Activated CD4-positive, alpha-beta T cell treated with anti-CD3 and anti-CD28 coated beads, Interleukin-2, amount 10 ng/mL, durations not matched to agents 24 days and 14 days (primary cell): ENCODE data around the gene NXPH3. TPM values are rescaled to one million over a fixed set of nuclear protein-coding genes. Genes with fewer than 3 reads are reported as not detected.

ENCODE experiments used
- DNase-seq: peaks from one replicate; pipeline ENCODE4 v3.0.0; 2022
- H3K27ac Mint-ChIP-seq: one replicate; pipeline ENCODE4 v1.8.0; 2022; ENCODE audit warnings: mild to moderate bottlenecking, mixed read lengths
- H3K27me3 Mint-ChIP-seq: one replicate; pipeline ENCODE4 v1.8.0; 2022; ENCODE audit warnings: mixed read lengths
- H3K36me3 Mint-ChIP-seq: one replicate; pipeline ENCODE4 v1.8.0; 2022; ENCODE audit warnings: low read depth, mild to moderate bottlenecking, mixed read lengths
- H3K4me1 Mint-ChIP-seq: one replicate; pipeline ENCODE4 v1.8.0; 2021; ENCODE audit warnings: mixed read lengths
- H3K4me3 Mint-ChIP-seq: one replicate; pipeline ENCODE4 v1.8.0; 2022; ENCODE audit warnings: mild to moderate bottlenecking, moderate library complexity, mixed read lengths
- H3K9me3 Mint-ChIP-seq: one replicate; pipeline ENCODE4 v1.8.0; 2021; ENCODE audit warnings: mixed read lengths
- intact Hi-C: fragments of 100-400 bp; cut with micrococcal nuclease; formaldehyde crosslinking; loops from one replicate; pipeline ENCODE4 v1.15.1; 2023
- total RNA-seq: library from RNA; stranded (reverse); gene quantifications from 2 replicates; pipeline ENCODE4 v1.2.3, GENCODE V29; 2022

Gene NXPH3
- total RNA-seq, result not detected in 2 replicates

DNA sequence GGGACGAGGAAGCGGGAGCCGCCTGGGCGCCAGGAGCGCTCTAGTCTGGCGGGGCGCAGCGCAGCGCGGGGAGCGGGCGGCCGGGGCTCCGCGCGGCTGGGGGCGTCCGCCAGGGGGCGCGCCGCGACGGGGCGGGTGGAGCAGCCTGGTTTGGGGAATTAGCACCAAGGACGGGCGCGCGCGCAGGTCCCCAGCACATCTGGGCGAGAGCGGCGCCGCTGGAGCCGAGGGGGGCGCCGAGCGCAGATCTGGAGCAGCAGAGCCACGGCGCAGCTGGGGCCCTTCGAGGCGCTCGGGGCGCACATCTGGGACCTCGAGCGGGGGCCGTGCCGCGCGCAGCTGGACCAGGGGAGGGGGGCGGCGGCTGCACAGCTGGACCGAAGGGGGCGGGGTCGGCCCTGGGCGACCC is at the start of gene NXPH3:
Gene NXPH3, plus strand, starts transcription at position 193 of the 409 bp plus-strand sequence. CDS start 349 bp downstream, outside the sequence.
- H3K36me3 Mint-ChIP-seq, result no peaks in the 10 kb centered on the region
- peak within 1 kb of the TSS; percentile 35 for H3K27ac Mint-ChIP-seq
- DNase-seq, result peak; percentile 93
- intact Hi-C loops, result loop anchor here (1.0 kb wide), 1 partner anchor 120 kb away; no protein-coding TSS in a partner anchor
- peaks cover 63% of the 10 kb centered on the region for H3K27me3 Mint-ChIP-seq
- H3K9me3 Mint-ChIP-seq, result no peaks in the 10 kb centered on the region
- peaks cover 14% of the 10 kb centered on the region for H3K4me1 Mint-ChIP-seq
- peak within 1 kb of the TSS; percentile 71 for H3K4me3 Mint-ChIP-seq

DNA sequence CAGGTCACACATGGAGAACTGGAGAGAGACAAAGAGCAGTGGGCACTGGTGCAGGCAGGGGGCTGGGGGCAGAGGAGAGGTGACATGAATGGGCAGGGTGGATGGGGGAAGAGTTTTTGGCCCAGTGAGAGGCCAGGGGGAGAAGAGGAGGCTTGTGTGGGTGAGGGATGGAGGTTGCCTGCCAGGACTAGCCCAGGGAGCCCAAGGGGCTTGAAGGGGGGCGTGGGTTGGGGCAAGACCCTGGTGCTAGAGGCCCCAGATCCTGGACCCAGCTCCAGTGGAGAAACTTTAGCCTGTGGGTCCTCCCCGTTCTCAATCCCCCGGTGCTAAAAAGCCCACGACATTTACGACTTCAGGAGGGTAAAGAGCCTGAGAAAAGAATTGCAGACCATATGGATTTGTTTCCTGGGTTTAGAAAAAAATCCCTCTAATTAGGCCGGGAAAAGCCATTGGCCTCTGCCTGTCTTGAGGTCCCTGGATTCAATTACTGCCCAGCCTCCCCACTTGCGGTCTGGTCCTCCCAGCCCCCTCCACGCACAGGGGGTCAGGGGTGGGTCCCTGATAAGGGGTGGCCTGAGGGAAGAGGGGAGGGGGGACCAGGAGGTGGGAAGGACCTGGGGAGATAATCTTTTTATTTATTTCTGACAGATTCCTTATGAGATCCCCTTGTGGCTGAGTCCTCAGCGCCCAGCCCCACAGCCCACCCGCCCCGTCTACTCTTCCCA is 47.6 kb upstream of the NXPH3 start:
- Mint-ChIP-seq H3K4me3 (no peak overlapping the region), H3K27me3 (peaks cover 17% of the 10 kb centered on the region), H3K9me3 (no peaks in the 10 kb centered on the region), H3K4me1 (no peaks in the 10 kb centered on the region), H3K36me3 (no peaks in the 10 kb centered on the region), H3K27ac (no peak overlapping the region)
- intact Hi-C loops, result no loop called here
- no peak for DNase-seq

DNA sequence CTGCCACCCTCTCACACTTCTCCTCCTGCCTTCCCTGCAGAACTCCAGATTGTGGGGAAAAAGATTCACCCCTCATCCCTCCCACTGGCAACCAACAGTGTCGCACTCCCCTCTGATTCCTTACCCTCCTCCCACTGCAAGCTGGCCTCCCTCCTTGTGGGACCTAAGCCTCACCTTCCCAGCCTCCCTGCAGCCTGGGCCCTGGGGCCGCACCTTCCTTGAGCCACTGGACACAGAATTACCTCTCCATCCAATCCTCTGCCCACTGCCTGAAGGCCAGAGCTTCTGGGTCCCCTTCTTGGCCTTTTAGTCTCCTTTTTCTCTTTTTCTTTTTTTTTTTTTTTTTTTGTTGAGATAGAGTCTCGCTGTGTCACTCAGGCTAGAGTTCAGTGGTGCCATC is 46.7 kb upstream of the NXPH3 start:
- H3K27me3 Mint-ChIP-seq, result peaks cover 20% of the 10 kb centered on the region
- H3K27ac Mint-ChIP-seq, result no peak overlapping the region
- no peaks in the 10 kb centered on the region for H3K9me3 Mint-ChIP-seq
- no peak for DNase-seq
- no peak overlapping the region for H3K4me3 Mint-ChIP-seq
- intact Hi-C loops, result no loop called here
- no peaks in the 10 kb centered on the region for H3K4me1 Mint-ChIP-seq
- no peaks in the 10 kb centered on the region for H3K36me3 Mint-ChIP-seq

DNA sequence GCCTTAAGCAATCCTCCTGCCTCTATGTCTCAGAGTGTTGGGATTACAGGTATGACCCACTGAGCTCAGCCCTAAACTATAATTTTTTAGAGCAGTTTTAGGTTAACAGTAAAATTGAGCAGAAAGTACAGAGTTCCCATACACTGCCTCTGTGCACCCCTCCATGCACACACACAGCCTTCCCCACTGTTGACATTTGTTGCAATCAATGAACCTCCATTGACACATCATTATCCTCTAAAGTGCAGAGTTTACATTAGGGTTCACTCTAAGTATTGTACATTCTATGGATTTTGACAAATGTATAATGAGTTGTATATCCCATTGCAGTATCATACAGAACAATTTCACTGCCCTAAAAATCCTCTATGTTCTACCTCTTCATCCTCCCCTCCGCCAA is 45.6 kb upstream of the NXPH3 start:
- no peak overlapping the region for H3K27ac Mint-ChIP-seq
- DNase-seq, result no peak
- H3K4me1 Mint-ChIP-seq, result no peaks in the 10 kb centered on the region
- intact Hi-C loops, result no loop called here
- no peak overlapping the region for H3K4me3 Mint-ChIP-seq
- H3K36me3 Mint-ChIP-seq, result no peaks in the 10 kb centered on the region
- H3K9me3 Mint-ChIP-seq, result no peaks in the 10 kb centered on the region
- H3K27me3 Mint-ChIP-seq, result peaks cover 23% of the 10 kb centered on the region

DNA sequence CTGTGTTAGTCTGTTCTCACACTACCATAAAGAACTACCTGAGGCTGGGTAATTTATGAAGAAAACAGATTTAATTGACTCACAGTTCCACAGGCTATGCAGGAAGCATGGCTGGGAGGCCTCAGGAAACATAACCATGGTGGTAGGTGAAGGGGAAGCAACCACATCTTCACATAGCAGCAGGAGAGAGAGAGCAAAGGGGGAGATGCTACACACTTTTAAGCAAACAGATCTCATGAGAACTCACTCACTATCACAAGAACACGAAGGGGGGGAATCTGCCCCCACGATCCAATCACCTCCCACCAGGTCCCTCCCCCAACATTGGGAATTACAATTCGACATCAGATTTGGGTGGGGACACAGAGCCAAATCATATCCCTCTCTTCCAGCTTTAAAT is 31.8 kb upstream of the NXPH3 start:
- H3K27ac Mint-ChIP-seq, result no peak overlapping the region
- no peaks in the 10 kb centered on the region for H3K36me3 Mint-ChIP-seq
- H3K4me1 Mint-ChIP-seq, result no peaks in the 10 kb centered on the region
- H3K27me3 Mint-ChIP-seq, result peaks cover 9% of the 10 kb centered on the region
- H3K9me3 Mint-ChIP-seq, result peaks cover 4% of the 10 kb centered on the region
- DNase-seq, result no peak
- intact Hi-C loops, result no loop called here
- H3K4me3 Mint-ChIP-seq, result no peak overlapping the region

DNA sequence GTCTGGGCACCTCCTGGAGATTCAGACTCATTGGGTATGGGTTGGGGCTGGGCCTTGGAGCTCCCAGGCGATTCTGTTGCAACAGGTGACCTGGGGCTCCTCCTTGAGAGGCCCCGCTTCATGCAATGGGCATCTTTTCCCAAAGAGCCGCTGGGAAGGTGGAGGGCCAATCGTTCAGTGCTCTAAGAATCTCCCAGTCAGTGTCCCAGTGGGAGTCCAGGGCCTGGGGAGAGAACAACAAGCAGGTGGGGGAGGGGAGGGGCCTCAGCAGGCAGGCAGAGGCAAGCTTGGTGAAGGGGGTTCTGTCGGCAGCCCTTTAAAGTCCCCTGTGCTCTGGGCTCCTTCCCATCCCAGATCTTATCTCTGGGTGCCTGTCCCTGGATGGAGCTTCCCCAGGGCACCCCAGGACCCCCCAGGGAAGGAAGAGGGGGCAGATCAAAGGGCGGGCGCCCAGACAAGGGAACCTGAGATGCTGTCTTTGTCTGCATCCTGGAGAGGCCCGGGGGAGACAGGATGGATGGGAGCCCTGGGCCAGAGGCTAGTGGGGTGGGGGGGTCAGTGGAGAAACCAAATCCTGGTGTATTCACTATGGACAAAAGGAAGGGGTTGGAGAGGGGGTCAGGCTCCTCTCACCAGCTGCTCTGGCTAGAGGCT is 30.5 kb upstream of the NXPH3 start:
- Mint-ChIP-seq H3K36me3 (no peaks in the 10 kb centered on the region), H3K4me3 (no peak overlapping the region), H3K4me1 (no peaks in the 10 kb centered on the region), H3K27ac (no peak overlapping the region), H3K9me3 (peaks cover 4% of the 10 kb centered on the region), H3K27me3 (peaks cover 6% of the 10 kb centered on the region)
- no peak for DNase-seq
- intact Hi-C loops, result no loop called here

DNA sequence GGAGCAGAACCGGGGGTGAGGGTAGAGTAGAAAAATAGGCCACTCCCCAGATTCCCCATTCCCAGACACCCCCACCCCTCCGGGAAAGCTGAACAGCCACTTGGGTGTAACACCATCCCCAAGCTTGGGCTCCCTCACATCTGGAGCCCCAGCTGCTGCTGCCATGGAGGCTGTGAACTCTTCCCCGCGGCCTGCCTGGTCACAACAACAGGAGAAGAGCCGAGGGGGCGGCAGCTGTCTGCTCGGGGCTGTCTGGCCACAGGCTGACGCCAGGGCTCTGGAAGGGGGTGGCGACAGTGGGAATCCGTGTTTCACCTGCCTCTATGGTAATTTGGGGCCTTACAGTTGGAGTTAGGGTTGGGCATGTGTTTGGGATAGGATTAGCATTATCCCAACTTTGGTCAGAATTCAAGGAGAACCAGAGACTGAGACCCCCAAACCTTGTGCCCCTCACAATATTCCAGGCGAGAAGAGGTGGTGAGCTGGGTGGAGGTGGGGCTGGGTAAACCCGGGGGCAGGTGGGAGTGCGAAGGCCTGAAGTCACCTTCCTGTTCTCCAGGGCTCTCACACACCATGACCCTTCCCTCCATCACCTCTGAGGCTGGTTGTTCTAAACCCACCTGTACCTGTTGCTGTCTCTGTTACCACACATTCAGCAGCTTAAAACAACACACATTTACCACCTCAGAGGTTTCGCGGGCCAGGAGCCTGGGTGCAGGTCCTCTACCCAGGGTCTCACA is 29.7 kb upstream of the NXPH3 start:
- intact Hi-C loops, result no loop called here
- Mint-ChIP-seq H3K4me1 (no peaks in the 10 kb centered on the region), H3K9me3 (peaks cover 4% of the 10 kb centered on the region), H3K36me3 (no peaks in the 10 kb centered on the region), H3K27me3 (peaks cover 3% of the 10 kb centered on the region), H3K27ac (no peak overlapping the region), H3K4me3 (no peak overlapping the region)
- no peak for DNase-seq

DNA sequence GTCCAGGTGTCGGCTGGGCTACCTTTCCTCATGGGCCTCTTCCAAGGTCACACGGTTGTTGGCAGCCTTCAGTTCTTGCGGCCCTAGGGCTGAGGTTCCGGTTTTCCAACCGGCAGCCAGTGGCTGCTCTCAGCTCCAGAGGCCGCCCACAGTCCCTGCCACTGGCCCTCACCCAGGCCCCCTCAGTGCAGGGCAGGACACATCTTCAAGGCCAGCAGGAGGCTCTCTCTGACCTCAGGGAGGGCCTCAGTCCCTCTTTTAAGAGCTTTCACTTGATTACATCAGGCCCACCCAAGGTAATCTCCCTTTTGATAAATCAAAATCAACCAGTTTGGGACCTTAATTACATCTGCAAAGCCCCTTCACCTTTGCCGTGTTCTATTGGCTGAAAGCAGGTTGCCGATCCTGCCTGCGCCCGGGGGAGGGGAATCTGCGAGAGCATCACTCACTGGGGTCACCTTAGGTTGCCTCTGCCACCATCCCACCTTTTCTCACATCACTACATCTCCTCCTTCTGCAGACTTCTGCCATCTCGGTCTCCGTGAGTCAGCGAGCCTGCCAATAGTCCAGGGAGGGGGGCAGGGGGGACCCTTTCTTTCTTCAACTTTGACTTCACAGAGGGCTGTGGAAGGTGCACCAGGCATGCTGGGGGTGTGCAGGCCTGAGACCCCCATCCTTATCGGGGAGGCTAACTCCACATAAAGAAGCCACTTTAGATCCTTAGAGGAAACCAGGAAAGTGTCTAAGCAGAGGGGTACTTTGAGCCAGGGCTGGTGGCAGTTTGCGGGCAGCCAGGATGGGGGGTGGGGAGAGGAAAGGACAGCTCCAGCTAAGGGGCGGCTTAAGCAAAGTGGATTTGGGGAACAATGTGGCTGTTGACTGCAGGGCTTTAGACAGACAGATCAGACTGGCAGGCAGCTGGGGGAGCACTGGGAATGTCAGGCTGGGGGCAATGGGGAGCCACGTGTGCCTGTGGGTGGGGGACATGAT is 28.8 kb upstream of the NXPH3 start:
- no peak for DNase-seq
- peaks cover 4% of the 10 kb centered on the region for H3K9me3 Mint-ChIP-seq
- no peak overlapping the region for H3K27ac Mint-ChIP-seq
- no peaks in the 10 kb centered on the region for H3K4me1 Mint-ChIP-seq
- no peaks in the 10 kb centered on the region for H3K27me3 Mint-ChIP-seq
- no peaks in the 10 kb centered on the region for H3K36me3 Mint-ChIP-seq
- intact Hi-C loops, result no loop called here
- no peak overlapping the region for H3K4me3 Mint-ChIP-seq

DNA sequence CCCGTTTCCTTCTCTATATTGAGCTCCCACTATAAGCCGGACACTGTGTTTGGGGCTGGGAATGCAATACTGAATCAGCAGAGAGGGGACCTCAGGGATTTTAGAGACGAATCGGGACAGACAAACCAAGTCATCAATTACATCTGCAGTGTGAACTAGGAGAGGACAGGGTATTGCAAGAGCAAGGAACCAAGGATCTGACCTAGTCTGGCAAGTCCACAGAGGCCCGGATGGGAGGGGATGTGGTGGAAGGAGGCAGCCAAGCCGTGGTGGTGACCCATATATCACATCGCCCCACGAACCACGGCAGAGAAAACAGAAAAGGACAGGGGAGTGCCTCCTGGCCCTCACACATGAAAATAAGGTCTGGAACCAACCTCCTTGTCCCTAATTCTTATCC is 28.1 kb upstream of the NXPH3 start:
- H3K4me3 Mint-ChIP-seq, result no peak overlapping the region
- intact Hi-C loops, result no loop called here
- H3K36me3 Mint-ChIP-seq, result no peaks in the 10 kb centered on the region
- H3K4me1 Mint-ChIP-seq, result no peaks in the 10 kb centered on the region
- no peak for DNase-seq
- H3K27ac Mint-ChIP-seq, result no peak overlapping the region
- no peaks in the 10 kb centered on the region for H3K27me3 Mint-ChIP-seq
- peaks cover 4% of the 10 kb centered on the region for H3K9me3 Mint-ChIP-seq

DNA sequence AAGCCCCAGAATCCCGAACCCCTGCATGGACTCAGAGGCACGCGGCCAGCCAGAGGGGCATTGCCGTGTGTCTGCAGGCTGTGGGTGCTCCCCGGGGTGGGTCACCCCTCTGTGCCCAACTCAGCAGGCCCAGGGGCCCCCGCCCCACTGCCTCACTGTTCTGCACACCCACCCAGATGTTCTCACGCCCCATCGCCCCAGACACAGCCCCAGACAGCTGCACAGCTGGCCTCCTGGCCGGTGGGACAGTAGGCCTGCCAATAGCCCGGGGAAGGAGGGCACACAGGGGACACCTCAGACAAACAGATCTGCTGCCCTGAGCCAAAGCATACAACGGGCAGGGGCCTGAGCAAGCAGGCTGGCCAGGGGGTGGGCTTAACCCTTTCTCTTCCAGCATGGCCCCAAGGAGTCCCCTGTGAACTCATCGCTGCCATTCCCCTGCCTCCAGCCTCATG is 27.6 kb upstream of the NXPH3 start:
- no peak overlapping the region for H3K27ac Mint-ChIP-seq
- no peaks in the 10 kb centered on the region for H3K27me3 Mint-ChIP-seq
- no peaks in the 10 kb centered on the region for H3K36me3 Mint-ChIP-seq
- no peaks in the 10 kb centered on the region for H3K4me1 Mint-ChIP-seq
- intact Hi-C loops, result no loop called here
- no peak for DNase-seq
- no peak overlapping the region for H3K4me3 Mint-ChIP-seq
- H3K9me3 Mint-ChIP-seq, result peaks cover 4% of the 10 kb centered on the region

DNA sequence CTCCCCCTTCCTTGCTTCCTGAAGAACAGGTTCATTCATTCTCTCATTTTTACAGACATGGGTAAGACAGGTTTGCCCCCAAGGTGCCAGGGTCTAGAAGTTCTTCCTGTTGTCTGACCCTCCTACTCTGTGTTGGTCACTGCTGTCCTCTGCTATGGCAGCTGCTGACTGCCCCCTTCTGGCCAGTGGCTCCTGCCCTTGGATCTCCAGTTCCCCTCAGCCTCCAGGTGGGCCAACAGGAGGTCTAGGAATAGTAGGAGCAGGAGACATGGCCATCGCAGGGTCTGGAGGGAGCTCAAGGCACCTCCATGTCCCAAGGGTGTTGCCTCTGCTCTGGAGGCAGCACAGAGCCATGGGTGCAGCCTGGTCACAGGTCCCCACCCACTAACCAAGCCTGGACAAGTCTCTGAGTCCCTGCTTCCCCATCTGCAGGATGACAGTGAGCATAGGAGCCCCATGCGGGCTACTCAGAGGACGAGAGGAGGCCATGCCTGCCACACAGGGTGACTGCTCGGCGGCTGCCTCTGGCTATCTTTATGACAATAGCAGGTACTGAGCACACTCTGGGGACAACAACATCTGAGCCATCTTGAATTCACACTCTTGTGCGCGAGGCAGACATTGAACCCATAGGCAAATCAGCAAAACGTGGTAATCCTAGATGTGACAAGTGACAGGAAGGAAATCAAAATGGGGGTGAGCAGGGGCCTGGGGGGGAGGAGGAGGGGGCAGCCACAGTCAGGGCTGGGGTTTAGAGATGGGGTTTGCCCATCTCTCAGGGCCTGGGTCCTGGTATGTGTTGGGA is 27.0 kb upstream of the NXPH3 start:
- H3K9me3 Mint-ChIP-seq, result peaks cover 4% of the 10 kb centered on the region
- H3K36me3 Mint-ChIP-seq, result no peaks in the 10 kb centered on the region
- no peak overlapping the region for H3K4me3 Mint-ChIP-seq
- H3K27me3 Mint-ChIP-seq, result no peaks in the 10 kb centered on the region
- H3K4me1 Mint-ChIP-seq, result no peaks in the 10 kb centered on the region
- H3K27ac Mint-ChIP-seq, result no peak overlapping the region
- intact Hi-C loops, result no loop called here
- DNase-seq, result no peak

DNA sequence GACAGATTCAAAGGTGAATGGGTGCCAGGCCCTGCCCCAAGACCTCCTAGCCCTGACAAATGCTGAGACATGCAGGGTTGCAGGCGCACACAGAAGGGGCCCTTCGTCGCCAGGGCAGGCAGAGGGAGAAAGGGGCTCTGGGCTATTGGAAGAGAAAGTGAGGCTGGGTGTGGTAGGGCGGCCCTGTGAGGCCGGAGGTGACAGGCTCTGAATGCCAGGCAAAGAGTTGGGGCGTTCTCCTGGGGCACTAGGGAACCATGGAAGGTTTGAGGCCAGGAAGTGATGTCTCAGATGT is 26.4 kb upstream of the NXPH3 start:
- Mint-ChIP-seq H3K9me3 (peaks cover 2% of the 10 kb centered on the region), H3K4me3 (no peak overlapping the region), H3K36me3 (no peaks in the 10 kb centered on the region), H3K27me3 (no peaks in the 10 kb centered on the region), H3K27ac (no peak overlapping the region), H3K4me1 (no peaks in the 10 kb centered on the region)
- intact Hi-C loops, result no loop called here
- no peak for DNase-seq
